A549 (cell line): Measurements from ENCODE around the gene PAIP2B. TPM values are rescaled to one million over a fixed set of nuclear protein-coding genes. Genes with fewer than 3 reads are reported as not detected.

Experiments
- ATAC-seq, 2 experiments: fragments of 200-7000 bp in 1 of 2; fragments of >200 bp in 1 of 2; cut with Nextera tagmentation in 1 of 2; cut with Tn5 transposase in 1 of 2; 3 replicates each; pipeline versions ENCODE4 v1.8.0 to v1.9.1; 2018 to 2020; ENCODE audit warnings: mild to moderate bottlenecking in 1 of 2, moderate library complexity in 1 of 2
- CTCF ChIA-PET: fragments of 300-600 bp; sonication (Branson Sonifier 250); formaldehyde crosslinking; extraction: SDS; loops from one replicate; lab custom pipeline; 2021; ENCODE audit warnings: antibody characterized with exemption, inconsistent platforms; lab: Yijun Ruan, JAX
- POLR2A ChIA-PET: fragments of 350-600 bp; formaldehyde crosslinking; extraction: SDS; loops from one replicate; lab custom pipeline; 2021; ENCODE audit warnings: antibody characterized with exemption, inconsistent platforms; lab: Yijun Ruan, JAX
- DNase-seq, 2 experiments: peaks; one replicate each; pipeline versions ENCODE4 v3.0.0 to v3.0.0-alpha.2; 2011 to 2016; ENCODE audit warnings: low read depth in 1 of 2, low spot score in 1 of 2
- FAIRE-seq: peaks from 2 replicates; lab custom pipeline; 2011; peaks lifted over from hg19 to GRCh38; lab: Jason Lieb, UNC
- H3K27ac ChIP-seq, 2 experiments: fragments of >200 bp; sonication (Bioruptor Twin); formaldehyde crosslinking; 3 replicates each; pipeline ENCODE4 v1.5.1; 2016 to 2017
- H3K4me1 ChIP-seq: fragments of >200 bp; sonication (Bioruptor Twin); formaldehyde crosslinking; 3 replicates; pipeline ENCODE4 v1.6.1; 2016
- H3K4me2 ChIP-seq: fragments of >200 bp; sonication (Bioruptor Twin); formaldehyde crosslinking; 3 replicates; pipeline ENCODE4 v1.6.1; 2016
- H3K4me3 ChIP-seq: fragments of >200 bp; sonication (Bioruptor Twin); formaldehyde crosslinking; 3 replicates; pipeline ENCODE4 v1.5.1; 2016
- H3K9me3 ChIP-seq: fragments of >200 bp; sonication (Bioruptor Twin); formaldehyde crosslinking; 3 replicates; pipeline ENCODE4 v1.6.1; 2016
- BHLHE40 ChIP-seq: IDR thresholded peaks from 2 replicates; pipeline ENCODE4 v1.6.1; 2012; ENCODE audit warnings: low read depth, low read length, inconsistent platforms
- CHD2 ChIP-seq: fragments of 150-350 bp; IDR thresholded peaks from 2 replicates; pipeline ENCODE4 v1.6.1; 2014; ENCODE audit warnings: low read length; ENCODE audit not compliant: partially characterized antibody
- CHD4 ChIP-seq: fragments of 200-600 bp; sonication (generic); IDR thresholded peaks from 2 replicates; pipeline ENCODE4 v1.6.1; 2016; ENCODE audit warnings: antibody characterized with exemption, mild to moderate bottlenecking, borderline replicate concordance
- ESRRA ChIP-seq: fragments of 150-350 bp; IDR thresholded peaks from 2 replicates; pipeline ENCODE4 v1.6.1; 2014; ENCODE audit warnings: mild to moderate bottlenecking, low read length, borderline replicate concordance
- FOXS1 ChIP-seq: fragments of 250-450 bp; sonication (Bioruptor Pico); IDR thresholded peaks from 2 replicates; pipeline ENCODE4 v1.5.0; 2020; ENCODE audit warnings: mild to moderate bottlenecking, moderate library complexity
- GATA3 ChIP-seq: IDR thresholded peaks from 2 replicates; pipeline ENCODE4 v1.6.1; 2012; ENCODE audit warnings: borderline replicate concordance
- HEYL ChIP-seq: fragments of 250-450 bp; sonication (Bioruptor Pico); IDR thresholded peaks from 2 replicates; pipeline ENCODE4 v1.8.0; 2021; ENCODE audit warnings: mild to moderate bottlenecking, moderate library complexity
- MAZ ChIP-seq: fragments of 150-350 bp; IDR thresholded peaks from 2 replicates; pipeline ENCODE4 v1.6.1; 2014; ENCODE audit warnings: antibody characterized with exemption, low read depth, low read length, borderline replicate concordance
- NFE2L2 ChIP-seq: fragments of 150-350 bp; conservative IDR thresholded peaks from 2 replicates; pipeline ENCODE4 v1.6.1; 2014; ENCODE audit warnings: low read length
- NR3C1 ChIP-seq: fragments of >200 bp; sonication (Bioruptor Twin); formaldehyde crosslinking; IDR thresholded peaks from 3 replicates; pipeline ENCODE4 v1.6.1; 2017
- PHF8 ChIP-seq: fragments of 200-600 bp; sonication (generic); IDR thresholded peaks from 2 replicates; pipeline ENCODE4 v1.6.1; 2016; ENCODE audit warnings: low read depth, mild to moderate bottlenecking, antibody characterized with exemption, moderate library complexity, borderline replicate concordance
- RFX5 ChIP-seq: fragments of 450-650 bp; IDR thresholded peaks from 2 replicates; pipeline ENCODE4 v1.7.1; 2014; ENCODE audit warnings: antibody characterized with exemption, mild to moderate bottlenecking, moderate library complexity
- ZFP36 ChIP-seq: fragments of 450-650 bp; IDR thresholded peaks from 2 replicates; pipeline ENCODE4 v1.6.1; 2014; ENCODE audit warnings: borderline replicate concordance; ENCODE audit not compliant: partially characterized antibody
- WGBS: methylation state at CpG from one replicate; pipeline ENCODE4 v1.1.6; 2017; ENCODE audit errors: missing lambda C conversion rate; 5-methylcytosine and 5-hydroxymethylcytosine counted together
- polyA plus RNA-seq, 4 experiments: library from polyadenylated mRNA; depleted of rRNA in 3 of 4; stranded (reverse); fragments of >200 nt; fragmentation: RNase III in 1 of 4; extraction: RNeasy Plus Mini Kit Qiagen cat#74134 plus additional on column Dnase treatment in 1 of 4; gene quantifications; 2 replicates in 3 of 4; 3 replicates in 1 of 4; pipeline ENCODE4 v1.2.3, GENCODE V29; 2011 to 2017
- TF ChIP-seq, protein P1 (sequence below): fragments of >200 bp; sonication (Bioruptor Twin); formaldehyde crosslinking; IDR thresholded peaks from 2 replicates; pipeline ENCODE4 v1.6.1; 2016
- TF ChIP-seq, protein P2 (sequence below): fragments of 200-600 bp; sonication (generic); IDR thresholded peaks from 2 replicates; pipeline ENCODE4 v1.6.1; 2016; ENCODE audit warnings: antibody characterized with exemption, mild to moderate bottlenecking, moderate library complexity
- TF ChIP-seq, protein P3 (sequence below): fragments of 250-450 bp; sonication (Bioruptor Pico); IDR thresholded peaks from 2 replicates; pipeline ENCODE4 v1.5.0; 2020; ENCODE audit warnings: low read depth, mild to moderate bottlenecking, moderate library complexity
- TF ChIP-seq, protein P4 (sequence below): fragments of >200 bp; sonication (Bioruptor Twin); formaldehyde crosslinking; IDR thresholded peaks from 3 replicates; pipeline ENCODE4 v1.6.1; 2016
- TF ChIP-seq, protein P5 (sequence below): fragments of 450-650 bp; IDR thresholded peaks from 2 replicates; pipeline ENCODE4 v1.6.1; 2014; ENCODE audit warnings: antibody characterized with exemption

PAIP2B gene
- polyA plus RNA-seq, 2 of the 4 experiments (the other 2 are of a cell fraction): 0.70 to 0.84 TPM

- ChIA-PET CTCF (interaction anchor here (1.0 to 2.2 kb wide), 3 partner anchors 14 to 300 kb away, joined by 4 to 8 read pairs (median 4); no protein-coding TSS in a partner anchor), POLR2A (interaction anchor here (1.0 kb wide), 1 partner anchor 121 kb away, joined by 3 read pairs; the partner anchor contains the start of gene ZNF638)
- no peak overlapping the region for H3K4me2 ChIP-seq
- H3K4me1 ChIP-seq: no peaks in the 10 kb centered on the region
- H3K4me3 ChIP-seq: no peak overlapping the region
- ATAC-seq (no peak), FAIRE-seq (no peak), DNase-seq (no peak)
- H3K27ac ChIP-seq: no peak overlapping the region
- 71% methylated on average over 3 of the region's 3 CpGs for WGBS
- no peak for TF ChIP-seq RFX5
- TF ChIP-seq, protein P1, sequence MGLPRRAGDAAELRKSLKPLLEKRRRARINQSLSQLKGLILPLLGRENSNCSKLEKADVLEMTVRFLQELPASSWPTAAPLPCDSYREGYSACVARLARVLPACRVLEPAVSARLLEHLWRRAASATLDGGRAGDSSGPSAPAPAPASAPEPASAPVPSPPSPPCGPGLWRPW: no peak
- no peak for TF ChIP-seq ZFP36
- no peak for TF ChIP-seq ESRRA
- TF ChIP-seq, protein P2, sequence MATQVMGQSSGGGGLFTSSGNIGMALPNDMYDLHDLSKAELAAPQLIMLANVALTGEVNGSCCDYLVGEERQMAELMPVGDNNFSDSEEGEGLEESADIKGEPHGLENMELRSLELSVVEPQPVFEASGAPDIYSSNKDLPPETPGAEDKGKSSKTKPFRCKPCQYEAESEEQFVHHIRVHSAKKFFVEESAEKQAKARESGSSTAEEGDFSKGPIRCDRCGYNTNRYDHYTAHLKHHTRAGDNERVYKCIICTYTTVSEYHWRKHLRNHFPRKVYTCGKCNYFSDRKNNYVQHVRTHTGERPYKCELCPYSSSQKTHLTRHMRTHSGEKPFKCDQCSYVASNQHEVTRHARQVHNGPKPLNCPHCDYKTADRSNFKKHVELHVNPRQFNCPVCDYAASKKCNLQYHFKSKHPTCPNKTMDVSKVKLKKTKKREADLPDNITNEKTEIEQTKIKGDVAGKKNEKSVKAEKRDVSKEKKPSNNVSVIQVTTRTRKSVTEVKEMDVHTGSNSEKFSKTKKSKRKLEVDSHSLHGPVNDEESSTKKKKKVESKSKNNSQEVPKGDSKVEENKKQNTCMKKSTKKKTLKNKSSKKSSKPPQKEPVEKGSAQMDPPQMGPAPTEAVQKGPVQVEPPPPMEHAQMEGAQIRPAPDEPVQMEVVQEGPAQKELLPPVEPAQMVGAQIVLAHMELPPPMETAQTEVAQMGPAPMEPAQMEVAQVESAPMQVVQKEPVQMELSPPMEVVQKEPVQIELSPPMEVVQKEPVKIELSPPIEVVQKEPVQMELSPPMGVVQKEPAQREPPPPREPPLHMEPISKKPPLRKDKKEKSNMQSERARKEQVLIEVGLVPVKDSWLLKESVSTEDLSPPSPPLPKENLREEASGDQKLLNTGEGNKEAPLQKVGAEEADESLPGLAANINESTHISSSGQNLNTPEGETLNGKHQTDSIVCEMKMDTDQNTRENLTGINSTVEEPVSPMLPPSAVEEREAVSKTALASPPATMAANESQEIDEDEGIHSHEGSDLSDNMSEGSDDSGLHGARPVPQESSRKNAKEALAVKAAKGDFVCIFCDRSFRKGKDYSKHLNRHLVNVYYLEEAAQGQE: no peak
- TF ChIP-seq HEYL (CRISPR knock-in tag): no peak
- no peaks in the 10 kb centered on the region for H3K9me3 ChIP-seq
Observed at GRCh38 chr2:71210292-71210691, 16.6 kb downstream of the PAIP2B start.

GRCh38 chr2:71208756-71209155, 18.1 kb downstream of the PAIP2B start:
- 9% methylated on average over 2 of the region's 2 CpGs for WGBS
- ChIA-PET POLR2A (no interaction called here), CTCF (no interaction called here)
- DNase-seq (no peak), FAIRE-seq (no peak), ATAC-seq (no peak)
- TF ChIP-seq NFE2L2 (no peak), NR3C1 (no peak), MAZ (no peak), PHF8 (no peak), BHLHE40 (no peak), CHD2 (no peak), RFX5 (no peak), CHD4 (no peak), FOXS1 (CRISPR knock-in tag) (no peak), GATA3 (no peak)
- TF ChIP-seq, protein P3, sequence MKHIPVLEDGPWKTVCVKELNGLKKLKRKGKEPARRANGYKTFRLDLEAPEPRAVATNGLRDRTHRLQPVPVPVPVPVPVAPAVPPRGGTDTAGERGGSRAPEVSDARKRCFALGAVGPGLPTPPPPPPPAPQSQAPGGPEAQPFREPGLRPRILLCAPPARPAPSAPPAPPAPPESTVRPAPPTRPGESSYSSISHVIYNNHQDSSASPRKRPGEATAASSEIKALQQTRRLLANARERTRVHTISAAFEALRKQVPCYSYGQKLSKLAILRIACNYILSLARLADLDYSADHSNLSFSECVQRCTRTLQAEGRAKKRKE (CRISPR knock-in tag): no peak
- TF ChIP-seq, protein P4, sequence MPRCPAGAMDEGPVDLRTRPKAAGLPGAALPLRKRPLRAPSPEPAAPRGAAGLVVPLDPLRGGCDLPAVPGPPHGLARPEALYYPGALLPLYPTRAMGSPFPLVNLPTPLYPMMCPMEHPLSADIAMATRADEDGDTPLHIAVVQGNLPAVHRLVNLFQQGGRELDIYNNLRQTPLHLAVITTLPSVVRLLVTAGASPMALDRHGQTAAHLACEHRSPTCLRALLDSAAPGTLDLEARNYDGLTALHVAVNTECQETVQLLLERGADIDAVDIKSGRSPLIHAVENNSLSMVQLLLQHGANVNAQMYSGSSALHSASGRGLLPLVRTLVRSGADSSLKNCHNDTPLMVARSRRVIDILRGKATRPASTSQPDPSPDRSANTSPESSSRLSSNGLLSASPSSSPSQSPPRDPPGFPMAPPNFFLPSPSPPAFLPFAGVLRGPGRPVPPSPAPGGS: no peak
- TF ChIP-seq, protein P5, sequence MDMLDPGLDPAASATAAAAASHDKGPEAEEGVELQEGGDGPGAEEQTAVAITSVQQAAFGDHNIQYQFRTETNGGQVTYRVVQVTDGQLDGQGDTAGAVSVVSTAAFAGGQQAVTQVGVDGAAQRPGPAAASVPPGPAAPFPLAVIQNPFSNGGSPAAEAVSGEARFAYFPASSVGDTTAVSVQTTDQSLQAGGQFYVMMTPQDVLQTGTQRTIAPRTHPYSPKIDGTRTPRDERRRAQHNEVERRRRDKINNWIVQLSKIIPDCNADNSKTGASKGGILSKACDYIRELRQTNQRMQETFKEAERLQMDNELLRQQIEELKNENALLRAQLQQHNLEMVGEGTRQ: no peak
- H3K4me1 ChIP-seq: no peaks in the 10 kb centered on the region
- no peak overlapping the region for H3K4me3 ChIP-seq
- no peak overlapping the region for H3K4me2 ChIP-seq
- no peak overlapping the region for H3K27ac ChIP-seq
- H3K9me3 ChIP-seq: no peaks in the 10 kb centered on the region
